ENCODE measurements around the gene EVC2. TPM values are rescaled to one million over a fixed set of nuclear protein-coding genes. Genes with fewer than 3 reads are reported as not detected.
A peak's percentile ranks its signal among the peaks of the same experiment; 100 is the strongest.

EVC2 gene
- total and polyA plus RNA-seq, 10 of the 15 experiments (the other 5 are each of a cell fraction or from before 2014, with no cell fraction given) = 0.34 to 10.4 (median 5.6) TPM

DNA sequence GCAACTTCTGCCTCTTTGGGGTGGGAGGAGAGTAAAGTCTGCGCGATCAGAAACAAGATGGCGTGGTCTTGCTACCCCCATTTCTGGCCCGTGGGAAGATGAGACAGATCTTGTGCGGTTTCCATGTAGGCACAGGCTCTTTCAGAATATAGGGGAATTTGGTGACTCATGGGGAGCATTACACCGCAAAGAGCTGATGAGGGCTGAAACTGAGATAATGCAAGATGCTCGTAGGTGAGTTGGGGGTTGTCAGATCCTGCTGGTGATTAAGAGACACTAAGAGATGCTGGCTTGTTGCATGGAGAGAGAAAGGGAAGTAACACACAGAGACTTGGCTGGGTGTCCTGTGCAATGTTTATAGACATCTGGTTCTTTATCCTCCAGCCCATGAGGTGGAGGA, 4.2 kb upstream of the EVC2 start (continued):
- TF ChIP-seq YY1 (IDR thresholded peaks at IDR 0.05; ENCODE audit: low read depth, low read length) (peak; percentile 93), ZNF24 (IDR thresholded peaks at IDR 0.05) (no peak), MYC (IDR thresholded peaks at IDR 0.05; ENCODE audit: insufficient read depth, insufficient read length, insufficient replicate concordance, low read length, severe bottlenecking) (no peak), NR2C2 (IDR thresholded peaks at IDR 0.05; ENCODE audit: borderline replicate concordance, control insufficient read depth, insufficient read length, low read depth) (no peak), RBBP5 (conservative IDR thresholded peaks at IDR 0.05) (no peak), HDGF (IDR thresholded peaks at IDR 0.05) (no peak), NBN (IDR thresholded peaks at IDR 0.05) (no peak), FOS (IDR thresholded peaks at IDR 0.05; ENCODE audit: borderline replicate concordance, extremely low read depth, insufficient read length) (no peak), POLR2AphosphoS2 (IDR thresholded peaks at IDR 0.05; ENCODE audit: low read depth, low read length) (no peak), BHLHE40 (IDR thresholded peaks at IDR 0.05; ENCODE audit: borderline replicate concordance in 1 of 2, low read depth in 2 of 2, low read length in 1 of 2) (peak; percentile 46 to 55; a peak in 3 of 4 replicates), MTA3 (IDR thresholded peaks at IDR 0.05; ENCODE audit: borderline replicate concordance, low read length) (0 out of 2 replicates have a peak, but pooled peaks have one; percentile 42), MEF2B (IDR thresholded peaks at IDR 0.05; ENCODE audit: partially characterized antibody, poor library complexity, severe bottlenecking) (peak; percentile 43), SUPT20H (IDR thresholded peaks at IDR 0.05; ENCODE audit: borderline replicate concordance, control insufficient read depth, low read depth, low read length) (no peak), MXI1 (IDR thresholded peaks at IDR 0.05; ENCODE audit: low read depth, low read length) (no peak; the same call in 1 of the 2 replicates), BCL11A (IDR thresholded peaks at IDR 0.05; ENCODE audit: low read depth, low read length) (peak; percentile 60; the same call in 1 of the 2 replicates), SMC3 (IDR thresholded peaks at IDR 0.05; ENCODE audit: borderline replicate concordance, low read length) (no peak), GATAD2B (conservative IDR thresholded peaks at IDR 0.05; ENCODE audit: low read depth) (0 out of 2 replicates have a peak, but pooled peaks have one; percentile 35), CREM (IDR thresholded peaks at IDR 0.05; ENCODE audit: low read depth) (peak; percentile 83), POU2F2 (IDR thresholded peaks at IDR 0.05; ENCODE audit: borderline replicate concordance, low read depth, low read length) (peak; percentile 45; the same call in 1 of the 3 replicates), MTA2 (IDR thresholded peaks at IDR 0.05; ENCODE audit: low read depth) (peak; percentile 61), RUNX3 (IDR thresholded peaks at IDR 0.05; ENCODE audit: low read length) (peak; percentile 97), NR2C1 (IDR thresholded peaks at IDR 0.05) (no peak), SIX5 (IDR thresholded peaks at IDR 0.05; ENCODE audit: low read depth, low read length, severe bottlenecking) (no peak), IKZF1 (conservative IDR thresholded peaks at IDR 0.05) (peak; percentile 74)
- TF ChIP-seq, protein P1, sequence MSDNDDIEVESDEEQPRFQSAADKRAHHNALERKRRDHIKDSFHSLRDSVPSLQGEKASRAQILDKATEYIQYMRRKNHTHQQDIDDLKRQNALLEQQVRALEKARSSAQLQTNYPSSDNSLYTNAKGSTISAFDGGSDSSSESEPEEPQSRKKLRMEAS (IDR thresholded peaks at IDR 0.05; ENCODE audit: low read depth, low read length) = no peak
- TF ChIP-seq, protein P2, sequence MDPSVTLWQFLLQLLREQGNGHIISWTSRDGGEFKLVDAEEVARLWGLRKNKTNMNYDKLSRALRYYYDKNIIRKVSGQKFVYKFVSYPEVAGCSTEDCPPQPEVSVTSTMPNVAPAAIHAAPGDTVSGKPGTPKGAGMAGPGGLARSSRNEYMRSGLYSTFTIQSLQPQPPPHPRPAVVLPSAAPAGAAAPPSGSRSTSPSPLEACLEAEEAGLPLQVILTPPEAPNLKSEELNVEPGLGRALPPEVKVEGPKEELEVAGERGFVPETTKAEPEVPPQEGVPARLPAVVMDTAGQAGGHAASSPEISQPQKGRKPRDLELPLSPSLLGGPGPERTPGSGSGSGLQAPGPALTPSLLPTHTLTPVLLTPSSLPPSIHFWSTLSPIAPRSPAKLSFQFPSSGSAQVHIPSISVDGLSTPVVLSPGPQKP (IDR thresholded peaks at IDR 0.05; ENCODE audit: low read depth, low read length) = no peak
- TF ChIP-seq, protein P3, sequence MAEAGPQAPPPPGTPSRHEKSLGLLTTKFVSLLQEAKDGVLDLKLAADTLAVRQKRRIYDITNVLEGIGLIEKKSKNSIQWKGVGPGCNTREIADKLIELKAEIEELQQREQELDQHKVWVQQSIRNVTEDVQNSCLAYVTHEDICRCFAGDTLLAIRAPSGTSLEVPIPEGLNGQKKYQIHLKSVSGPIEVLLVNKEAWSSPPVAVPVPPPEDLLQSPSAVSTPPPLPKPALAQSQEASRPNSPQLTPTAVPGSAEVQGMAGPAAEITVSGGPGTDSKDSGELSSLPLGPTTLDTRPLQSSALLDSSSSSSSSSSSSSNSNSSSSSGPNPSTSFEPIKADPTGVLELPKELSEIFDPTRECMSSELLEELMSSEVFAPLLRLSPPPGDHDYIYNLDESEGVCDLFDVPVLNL (IDR thresholded peaks at IDR 0.05; ENCODE audit: low read depth, low read length) = no peak
- TF ChIP-seq, protein P4, sequence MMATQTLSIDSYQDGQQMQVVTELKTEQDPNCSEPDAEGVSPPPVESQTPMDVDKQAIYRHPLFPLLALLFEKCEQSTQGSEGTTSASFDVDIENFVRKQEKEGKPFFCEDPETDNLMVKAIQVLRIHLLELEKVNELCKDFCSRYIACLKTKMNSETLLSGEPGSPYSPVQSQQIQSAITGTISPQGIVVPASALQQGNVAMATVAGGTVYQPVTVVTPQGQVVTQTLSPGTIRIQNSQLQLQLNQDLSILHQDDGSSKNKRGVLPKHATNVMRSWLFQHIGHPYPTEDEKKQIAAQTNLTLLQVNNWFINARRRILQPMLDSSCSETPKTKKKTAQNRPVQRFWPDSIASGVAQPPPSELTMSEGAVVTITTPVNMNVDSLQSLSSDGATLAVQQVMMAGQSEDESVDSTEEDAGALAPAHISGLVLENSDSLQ (IDR thresholded peaks at IDR 0.05) = no peak
- TF ChIP-seq, protein P5, sequence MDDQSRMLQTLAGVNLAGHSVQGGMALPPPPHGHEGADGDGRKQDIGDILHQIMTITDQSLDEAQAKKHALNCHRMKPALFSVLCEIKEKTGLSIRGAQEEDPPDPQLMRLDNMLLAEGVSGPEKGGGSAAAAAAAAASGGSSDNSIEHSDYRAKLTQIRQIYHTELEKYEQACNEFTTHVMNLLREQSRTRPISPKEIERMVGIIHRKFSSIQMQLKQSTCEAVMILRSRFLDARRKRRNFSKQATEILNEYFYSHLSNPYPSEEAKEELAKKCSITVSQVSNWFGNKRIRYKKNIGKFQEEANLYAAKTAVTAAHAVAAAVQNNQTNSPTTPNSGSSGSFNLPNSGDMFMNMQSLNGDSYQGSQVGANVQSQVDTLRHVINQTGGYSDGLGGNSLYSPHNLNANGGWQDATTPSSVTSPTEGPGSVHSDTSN (IDR thresholded peaks at IDR 0.05; ENCODE audit: insufficient replicate concordance, low read depth, low read length) = no peak

Data from GM12878 (cell line).